ENCODE results near the gene OTOS. TPM values are rescaled to one million over a fixed set of nuclear protein-coding genes. Genes with fewer than 3 reads are reported as not detected.

OTOS gene
- polyA plus RNA-seq, 12 donors, result not detected

DNA sequence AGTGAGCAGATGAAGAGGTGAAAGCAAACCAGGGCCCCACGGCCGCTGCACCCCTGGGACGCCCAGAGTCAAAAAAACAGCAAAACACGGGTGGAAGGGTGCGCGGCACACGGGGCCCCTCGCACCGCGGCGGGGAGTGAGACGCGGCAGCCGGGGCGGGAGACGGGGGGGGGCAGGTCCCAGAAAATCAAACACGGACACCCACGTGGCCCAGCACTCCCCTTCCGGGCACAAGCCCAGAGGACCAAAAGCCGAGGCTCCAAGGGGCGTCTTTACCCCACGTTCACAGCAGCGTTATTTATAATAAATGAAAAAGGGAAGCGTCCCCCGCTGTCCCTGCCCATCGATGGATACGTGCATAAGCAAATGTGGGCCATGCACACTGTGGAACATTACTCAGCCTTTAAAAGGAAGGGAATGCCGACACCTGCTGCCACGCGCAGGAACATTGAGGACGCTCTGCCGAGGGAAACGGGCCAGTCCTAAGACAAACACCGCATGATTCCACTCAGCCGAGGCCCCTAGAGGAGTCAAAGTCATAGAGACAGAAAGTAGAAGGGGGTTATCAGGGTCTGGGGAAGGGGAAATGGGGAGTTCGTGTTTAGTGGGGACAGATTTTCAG is 3.7 kb downstream of the OTOS start:
- DNase-seq, result no peak

DNA sequence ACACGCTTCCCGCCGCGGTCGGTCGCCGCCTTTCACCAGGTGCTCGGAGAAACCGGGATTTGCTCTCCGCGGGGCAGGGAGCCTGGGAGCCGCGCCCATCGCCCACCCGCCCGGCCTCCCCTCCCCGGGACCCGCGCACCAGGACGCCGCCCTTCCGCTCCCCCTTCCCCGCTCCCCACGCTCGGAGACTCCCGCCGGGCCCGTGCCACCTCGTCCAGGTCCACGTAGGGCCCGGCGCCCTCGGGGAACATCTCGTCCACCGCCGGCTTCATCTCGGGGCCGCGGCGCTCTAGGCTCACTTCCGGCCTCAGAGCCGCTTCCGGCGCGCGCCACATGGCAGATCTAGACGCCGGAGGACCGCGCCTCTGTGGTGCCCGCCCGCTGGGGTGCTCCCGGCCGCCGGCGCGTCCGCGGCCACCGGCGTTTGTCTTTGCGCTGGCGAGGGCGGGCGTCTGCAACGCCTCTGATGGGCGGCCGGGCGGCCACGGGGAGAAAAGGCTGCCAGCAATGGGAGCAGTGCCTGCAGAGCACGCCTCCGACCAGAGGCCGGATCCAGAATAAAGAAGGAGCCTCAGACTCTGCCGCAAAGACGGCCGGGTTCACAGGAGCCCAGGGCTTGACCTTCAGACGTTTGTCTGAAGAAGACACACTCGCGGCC is 4.3 kb downstream of the OTOS start, which contains the start of gene COPS9:
Gene COPS9 (minus strand): TSS at position 293 of the 658 bp plus-strand sequence. CDS start 21 bp downstream, at position 272.
- peak; percentile 84 for DNase-seq

GRCh38 chr2:240135706-240136012 is 4.8 kb downstream of the OTOS start:
- DNase-seq, result no peak

- no peak for DNase-seq
These were observed 5.4 kb downstream of the OTOS start for GRCh38 chr2:240134956-240135520.

DNA sequence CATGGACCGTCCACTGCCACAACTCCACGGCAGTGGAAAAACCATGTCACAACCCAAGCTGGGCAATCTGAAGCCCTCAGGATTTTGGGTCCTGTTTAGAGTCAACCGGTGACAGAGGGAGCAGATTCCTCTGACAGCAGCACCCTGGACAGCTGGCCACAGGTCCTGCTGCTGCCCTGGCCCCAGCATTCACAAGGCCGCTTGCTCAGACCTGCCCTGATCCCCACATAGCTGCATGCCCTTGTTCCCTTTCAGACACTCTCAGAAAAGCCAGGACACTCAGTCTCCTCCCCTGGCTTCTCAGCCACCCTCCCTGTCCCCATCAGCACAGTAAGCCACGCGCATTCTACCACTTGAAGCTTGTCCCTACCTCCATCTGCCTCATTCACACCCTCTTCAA is 6.0 kb downstream of the OTOS start:
- DNase-seq, result no peak

DNA sequence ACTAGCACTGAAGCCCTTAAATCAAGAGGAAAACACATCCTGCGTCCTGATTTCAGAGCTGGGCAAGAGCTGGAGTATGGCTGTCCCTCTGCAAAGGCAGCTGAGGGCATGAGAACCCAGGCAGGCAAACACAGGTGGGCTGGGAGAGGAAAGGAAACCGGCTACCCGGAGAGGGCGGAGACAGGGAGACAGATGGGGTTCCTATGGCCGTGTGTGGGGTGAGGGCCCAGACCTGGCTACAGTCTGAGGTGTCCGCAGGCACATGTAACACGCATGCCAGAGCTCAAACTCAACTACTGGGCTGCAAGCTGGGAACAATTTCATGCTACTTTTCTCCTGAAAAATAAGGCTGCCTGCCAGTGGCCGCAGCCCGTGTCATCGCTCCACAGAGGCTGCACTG is 7.1 kb downstream of the OTOS start:
- DNase-seq, result no peak

- DNase-seq, result no peak
These were observed 7.8 kb downstream of the OTOS start for GRCh38 chr2:240132651-240132980.

DNA sequence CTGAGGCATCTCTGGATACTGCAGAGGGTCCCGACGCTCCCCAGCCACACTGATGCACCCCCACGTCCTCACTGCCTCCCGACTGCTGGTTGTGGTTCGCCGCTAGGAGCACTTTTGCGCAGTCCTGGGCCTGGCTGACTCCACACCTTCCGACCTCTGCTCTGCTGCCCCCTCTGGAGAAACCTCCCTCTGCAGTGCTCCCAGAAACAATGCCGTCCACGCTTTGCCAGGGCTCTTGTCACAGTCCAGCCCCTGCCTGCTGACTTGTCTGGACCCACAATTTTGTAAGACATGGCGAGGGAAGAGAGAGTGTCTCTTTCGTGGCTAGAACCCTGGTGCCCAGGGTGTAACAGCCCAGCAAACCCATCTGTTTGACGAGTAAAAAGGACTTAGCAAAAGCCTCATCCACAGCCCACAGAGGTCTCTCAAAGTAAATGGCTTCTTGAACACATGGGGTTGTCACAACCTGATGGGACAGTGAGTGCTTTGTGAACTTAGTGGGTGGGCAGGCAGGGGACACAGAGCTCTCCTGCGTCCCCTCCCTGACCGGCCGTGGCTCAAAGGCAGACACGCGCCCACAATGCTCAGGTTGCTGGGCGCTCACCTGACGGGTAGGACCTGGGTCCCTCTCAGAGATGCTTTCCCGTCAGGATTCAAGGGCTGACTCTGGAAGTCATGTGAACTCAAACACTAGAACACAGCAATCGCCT is 8.4 kb downstream of the OTOS start:
- no peak for DNase-seq

DNA sequence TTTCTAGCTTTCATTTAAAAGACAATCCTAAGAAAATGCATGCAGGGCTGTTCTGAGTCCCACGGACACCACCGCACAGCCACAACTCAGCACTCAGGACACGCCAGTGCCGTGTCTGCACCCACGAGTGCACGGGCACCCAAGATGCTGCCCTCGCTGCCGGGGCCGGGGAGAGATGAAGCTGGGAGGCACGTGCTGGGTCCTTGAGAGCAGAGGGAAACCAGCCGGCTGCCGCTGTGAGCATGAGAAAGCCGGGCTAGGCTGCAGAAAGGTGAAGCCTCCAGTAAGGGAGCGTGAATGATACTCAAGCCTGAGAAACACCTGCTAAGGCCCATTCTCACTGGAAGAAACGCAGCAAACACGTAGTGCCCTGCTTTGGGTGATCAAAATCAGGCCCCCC is 9.2 kb downstream of the OTOS start:
- DNase-seq, result no peak

DNA sequence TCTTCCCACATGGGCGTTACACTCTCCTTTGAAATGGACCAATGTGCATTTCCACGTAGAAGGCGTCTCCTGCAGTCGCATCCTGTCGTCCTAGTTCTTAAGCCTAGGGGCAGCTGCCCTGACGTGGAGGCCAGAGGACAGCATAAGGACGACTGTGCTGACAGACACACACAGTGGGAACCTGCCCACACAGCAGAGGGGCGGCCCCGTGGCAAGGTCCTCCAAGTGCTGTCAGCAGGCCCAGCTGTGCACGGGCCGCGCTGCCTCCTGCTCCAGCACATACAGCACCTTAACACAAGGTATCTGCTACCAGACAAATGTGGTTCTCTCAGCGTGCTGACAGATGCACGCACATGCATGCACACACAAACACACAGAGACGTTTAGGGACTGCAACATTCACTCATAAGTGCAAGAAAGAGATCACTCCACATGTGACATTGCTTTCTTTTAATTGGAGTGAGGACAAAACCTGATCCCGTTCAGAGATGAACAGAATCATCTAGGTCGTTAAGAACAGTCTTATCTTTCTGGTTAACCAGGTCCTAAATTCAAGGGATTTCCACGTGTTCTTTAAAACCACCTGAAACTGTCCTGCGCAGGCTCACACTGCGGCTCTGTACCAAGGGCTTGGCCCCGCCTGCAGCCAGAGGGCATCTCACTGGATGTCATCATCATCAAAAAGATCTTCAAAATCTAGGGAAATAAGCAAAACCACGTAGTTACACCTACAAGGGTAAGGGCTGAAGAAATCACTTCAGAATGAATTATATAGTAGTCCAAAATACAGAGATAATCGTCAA is 9.9 kb downstream of the OTOS start:
- no peak for DNase-seq

DNA sequence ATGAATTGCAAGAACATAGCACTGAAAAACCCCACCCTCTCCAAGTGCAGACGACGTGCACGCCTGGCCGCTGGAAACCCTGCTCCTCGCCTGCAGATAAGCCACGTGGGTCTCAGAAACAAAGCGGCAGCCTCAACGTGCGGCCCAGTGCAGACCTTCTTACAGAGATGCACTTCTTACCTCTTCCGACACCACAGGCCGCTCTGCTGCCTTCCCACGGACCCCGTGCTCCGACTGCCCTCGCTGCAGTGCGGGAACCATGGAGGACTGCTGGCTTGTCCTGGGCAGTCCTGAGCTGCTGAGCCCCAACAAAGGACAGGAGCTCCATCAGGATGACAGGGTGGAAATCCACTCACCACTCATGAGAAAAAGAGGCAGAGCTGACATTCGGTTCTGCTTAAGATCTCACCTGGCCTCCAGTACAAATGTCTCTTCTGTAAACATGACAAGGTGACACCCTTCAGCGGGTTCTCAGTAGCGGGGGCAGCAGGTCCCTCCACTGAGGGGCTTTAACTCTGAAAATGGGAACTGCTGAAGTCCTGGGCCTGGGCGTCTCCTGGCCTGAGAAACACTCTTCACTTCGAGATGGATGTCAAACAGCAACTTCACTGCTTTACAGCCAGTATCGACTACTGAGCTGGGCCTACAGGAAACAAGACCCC is 10.6 kb downstream of the OTOS start:
- DNase-seq, result no peak

DNA sequence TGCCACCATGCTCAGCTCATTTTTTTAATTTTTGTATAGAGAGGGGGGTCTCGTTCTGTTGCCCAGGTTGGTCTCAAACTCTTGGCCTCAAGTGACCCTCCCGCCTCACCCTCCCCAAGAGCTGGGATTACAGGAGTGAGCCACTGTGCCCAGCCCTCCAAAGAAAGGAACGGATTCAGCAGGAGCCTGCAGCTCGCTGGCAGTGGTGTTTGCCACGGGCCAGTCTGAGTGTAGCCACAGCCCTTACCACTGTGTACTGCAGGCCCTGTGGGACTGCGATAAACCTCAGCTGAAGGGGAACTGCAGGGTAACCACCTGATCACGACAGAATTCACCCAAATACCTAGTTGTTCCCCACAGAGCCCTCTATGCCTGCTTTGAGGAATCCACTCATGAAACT is 11.1 kb downstream of the OTOS start:
- no peak for DNase-seq

GRCh38 chr2:240128608-240129145 is 11.8 kb downstream of the OTOS start:
- no peak for DNase-seq

DNA sequence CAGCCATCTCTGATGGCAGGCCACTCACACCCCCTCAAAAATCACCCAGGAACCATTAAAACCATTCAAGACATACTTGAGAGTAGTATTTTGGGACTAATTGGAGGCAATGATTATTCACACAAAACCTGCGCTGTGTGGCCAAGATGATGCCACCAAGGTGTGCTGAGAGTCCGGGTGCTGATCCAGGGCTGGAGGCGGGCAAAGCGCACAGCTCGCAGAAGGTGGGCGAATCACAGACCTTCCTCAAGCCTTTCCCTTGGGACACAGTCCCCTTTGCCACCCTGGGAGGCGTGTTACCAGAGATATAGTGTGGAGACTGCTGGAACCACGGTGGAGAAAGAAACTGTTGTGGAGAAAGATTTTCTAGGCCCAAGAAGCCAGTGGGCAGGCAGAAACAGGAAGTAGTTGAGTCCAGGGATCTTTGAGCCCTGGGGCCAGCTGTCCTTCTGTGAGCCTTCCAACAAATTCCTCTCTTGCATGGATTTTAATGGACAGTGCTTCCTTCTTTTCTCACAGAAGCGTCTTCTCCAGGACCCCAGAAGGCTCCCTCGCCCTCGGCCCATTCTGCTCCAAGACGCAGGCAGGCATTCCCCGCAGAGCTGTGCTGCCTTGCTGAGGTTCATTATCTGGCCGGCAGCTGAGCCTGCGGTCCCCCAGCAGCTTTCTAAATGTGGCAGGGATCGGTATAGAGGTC is 12.4 kb downstream of the OTOS start:
- no peak for DNase-seq

DNA sequence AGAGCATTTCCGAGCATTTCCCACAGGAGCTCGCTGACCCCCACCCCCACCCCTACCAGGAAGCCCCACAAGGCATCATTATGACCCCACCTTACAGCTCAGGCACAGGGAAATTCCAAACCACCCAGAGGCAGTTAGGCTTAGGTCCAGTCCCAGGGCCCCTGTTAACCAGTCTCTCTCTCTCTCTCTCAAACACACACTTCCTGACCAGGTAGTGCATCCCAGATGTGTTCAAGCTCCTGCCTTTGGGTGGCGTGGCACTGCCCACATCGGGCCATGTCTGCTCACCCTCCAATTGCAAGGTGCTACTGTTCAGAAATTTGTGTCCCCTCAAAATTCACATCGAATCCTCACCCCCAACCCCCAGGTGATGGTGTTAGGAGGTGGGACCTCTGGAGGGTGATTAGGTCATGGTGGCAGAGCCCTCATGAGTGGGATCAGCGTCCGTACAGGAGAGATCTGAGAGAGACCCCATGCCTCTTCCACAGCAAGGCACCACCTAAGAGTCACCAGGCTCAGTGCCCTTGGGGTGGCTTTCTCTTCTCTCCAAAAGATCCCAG is 13.2 kb downstream of the OTOS start:
- DNase-seq, result no peak

GRCh38 chr2:240126731-240127130 is 13.7 kb downstream of the OTOS start:
- DNase-seq, result no peak

GRCh38 chr2:240125742-240126141 is 14.7 kb downstream of the OTOS start:
- no peak for DNase-seq

DNA sequence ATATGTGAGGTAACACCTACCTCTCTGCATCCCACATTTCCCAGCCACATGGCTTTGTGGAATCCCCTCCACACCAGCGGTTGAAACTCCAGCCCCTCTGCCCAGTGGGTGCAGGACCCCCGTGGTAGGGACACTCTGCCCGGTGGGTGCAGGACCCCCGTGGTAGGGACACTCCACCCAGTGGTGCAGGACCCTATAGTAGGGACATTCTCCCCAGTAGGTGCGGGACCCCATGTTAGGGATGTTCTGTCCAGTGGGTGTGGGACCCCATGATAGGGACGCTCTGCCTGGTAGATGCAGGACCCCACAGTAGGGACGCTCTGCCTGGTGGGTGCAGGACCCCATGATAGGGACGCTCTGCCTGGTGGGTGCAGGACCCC is 15.8 kb downstream of the OTOS start:
- DNase-seq, result no peak

- no peak for DNase-seq
These were observed 16.4 kb downstream of the OTOS start for GRCh38 chr2:240123821-240124650.

GRCh38 chr2:240121675-240122074 is 18.8 kb downstream of the OTOS start:
- no peak for DNase-seq

Measured in muscle of arm (tissue), 12 donors.